ENCODE measurements around the gene TLCD3A.
"Not testable (repeated sequence)": the region's sequence is repeated elsewhere in the genome, so short reads cannot be mapped to it uniquely, and the experiment has no call there.

Gene TLCD3A

DNA sequence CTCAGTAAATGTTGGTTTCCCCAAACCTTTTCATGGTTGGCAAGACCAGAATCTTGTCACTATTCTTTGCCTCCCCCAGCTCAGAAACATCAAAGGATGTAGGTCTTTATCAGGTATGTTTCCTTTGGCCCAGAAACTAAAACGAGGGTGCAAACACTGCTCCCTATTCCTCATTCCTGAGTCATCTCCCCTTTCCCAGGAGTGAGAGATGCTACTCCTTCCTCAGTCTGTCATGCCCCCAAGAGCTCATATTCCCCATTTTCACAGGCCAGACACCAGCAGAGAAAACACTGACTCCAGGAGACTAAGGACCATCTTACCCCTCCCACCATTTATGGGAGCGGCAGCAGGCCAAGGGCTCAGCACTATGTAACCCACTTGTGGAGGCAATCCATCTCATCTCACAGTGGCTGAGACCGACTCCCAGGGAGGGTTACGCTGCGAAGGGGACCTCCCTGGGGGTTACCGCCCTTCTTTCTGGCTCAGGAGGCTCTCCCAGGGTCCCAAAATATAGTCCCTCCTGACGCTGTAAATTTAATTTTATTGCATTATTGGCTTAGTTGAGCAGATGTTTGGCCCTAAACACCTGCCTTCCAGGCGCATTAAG, 18.1 kb downstream of the TLCD3A start:
- DNase-seq: no peak

DNA sequence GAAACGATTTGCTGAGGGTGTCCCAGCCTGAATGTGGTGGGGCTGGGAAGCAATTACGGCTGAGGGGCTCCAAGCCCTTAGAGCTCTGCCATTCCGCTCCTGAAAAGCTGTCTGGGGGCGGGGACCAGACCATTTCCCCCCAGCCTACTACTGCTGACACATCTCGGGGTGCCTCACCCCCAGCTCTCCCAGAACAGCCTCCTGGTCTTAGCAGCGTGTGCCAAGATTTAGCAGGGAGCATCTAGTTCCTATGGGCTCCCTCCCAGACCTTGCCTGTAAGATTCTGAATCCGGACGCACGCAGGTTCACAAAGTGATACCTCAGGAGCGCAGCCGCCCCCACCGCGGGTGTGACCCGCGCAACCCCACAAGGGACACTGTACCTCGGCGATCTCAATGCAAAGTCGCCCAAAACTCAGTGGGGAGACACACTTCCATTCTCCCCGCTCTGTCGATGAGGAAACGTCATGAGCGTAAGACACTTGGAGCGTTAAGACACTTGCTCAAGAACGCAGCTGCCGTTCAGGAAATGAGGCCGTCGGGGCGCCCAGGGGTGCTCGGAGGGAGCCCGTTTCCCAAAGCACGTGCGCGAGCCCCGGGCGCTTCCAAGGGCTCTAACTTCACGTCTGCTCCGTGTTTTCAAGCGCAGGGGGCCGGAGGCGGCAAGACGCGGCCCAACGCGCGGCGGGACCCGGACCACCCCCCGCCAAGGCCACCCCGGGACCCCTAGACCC, 19.0 kb downstream of the TLCD3A start:
- DNase-seq: no peak

DNA sequence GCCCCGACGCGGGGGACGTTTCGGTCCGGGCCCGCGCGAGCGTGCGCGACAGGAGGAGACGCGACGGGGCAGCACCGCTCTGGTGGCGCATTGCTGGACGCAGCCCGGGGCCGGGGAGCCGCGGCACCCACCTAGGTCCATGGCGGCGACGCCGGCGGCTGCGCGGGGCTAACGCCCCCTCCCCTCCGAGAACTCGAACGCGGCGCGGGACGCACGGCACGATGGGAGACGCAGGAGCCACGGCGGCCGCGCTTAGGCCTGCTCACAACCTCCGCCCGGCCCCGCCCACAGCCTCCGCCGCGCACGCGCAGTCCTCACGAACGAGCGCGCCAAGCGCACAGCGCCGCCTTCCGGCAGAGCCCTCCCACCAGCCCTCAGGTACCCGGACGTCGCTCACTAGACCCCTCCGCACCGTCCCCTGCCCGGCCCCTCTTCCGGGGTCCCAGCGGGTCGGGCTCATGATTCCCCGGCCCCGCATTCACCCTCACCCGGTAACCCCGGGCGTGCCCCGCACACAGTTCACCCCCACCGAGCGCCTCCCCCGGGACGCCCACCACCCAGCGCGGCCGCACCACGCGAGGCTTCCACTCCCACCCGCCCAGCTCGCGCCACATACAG, 19.7 kb downstream of the TLCD3A start, which contains the start of gene GEMIN4:
Gene GEMIN4, minus strand, starts transcription at position 263 of the 618 bp plus-strand sequence. Its CDS starts 122 bp downstream, at position 141.
- DNase-seq: no peak

DNA sequence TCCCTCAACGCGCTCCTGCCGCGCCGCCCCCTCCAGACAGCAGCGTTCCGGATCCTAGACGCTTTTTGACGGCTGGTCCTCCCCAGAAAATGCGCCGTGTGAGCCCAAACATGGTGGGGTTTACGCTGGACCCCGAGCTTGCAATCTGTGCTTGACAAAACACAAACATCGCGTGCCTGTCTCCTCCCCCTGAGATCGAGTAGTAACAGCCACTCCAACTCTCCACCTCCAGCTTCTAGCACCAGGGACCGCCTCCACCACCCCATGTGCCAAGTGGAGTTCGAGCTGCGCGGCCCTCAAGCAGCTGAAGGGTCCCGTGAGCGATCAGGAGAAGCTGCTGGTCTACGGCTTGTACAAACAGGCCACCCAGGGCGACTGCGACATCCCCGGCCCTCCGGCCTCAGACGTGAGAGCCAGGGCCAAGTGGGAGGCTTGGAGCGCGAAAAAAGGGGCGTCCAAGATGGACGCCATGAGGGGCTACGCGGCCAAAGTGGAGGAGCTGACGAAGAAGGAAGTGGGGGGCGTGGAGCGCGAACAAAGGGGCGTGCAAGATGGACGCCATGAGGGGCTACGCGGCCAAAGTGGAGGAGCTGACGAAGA, 20.3 kb downstream of the TLCD3A start:
- DNase-seq: no peak

DNA sequence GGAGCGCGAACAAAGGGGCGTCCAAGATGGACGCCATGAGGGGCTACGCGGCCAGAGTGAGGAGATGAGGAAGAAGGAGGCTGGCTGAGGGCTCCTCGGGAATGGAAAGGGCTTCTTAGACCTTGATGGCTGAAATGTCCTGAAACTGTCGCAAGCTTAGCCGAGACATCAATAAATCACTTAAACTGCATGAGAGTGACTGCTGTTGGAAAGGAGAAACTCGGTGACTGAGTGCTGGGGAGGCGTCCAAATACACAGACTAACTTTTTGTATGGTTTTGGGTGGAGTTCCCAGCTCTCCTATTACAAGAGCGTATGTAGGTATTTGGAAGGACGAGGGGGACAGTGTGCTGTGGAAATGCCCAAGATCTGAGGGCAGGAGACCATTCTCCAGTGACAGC, 21.0 kb downstream of the TLCD3A start:
- DNase-seq: no peak

DNA sequence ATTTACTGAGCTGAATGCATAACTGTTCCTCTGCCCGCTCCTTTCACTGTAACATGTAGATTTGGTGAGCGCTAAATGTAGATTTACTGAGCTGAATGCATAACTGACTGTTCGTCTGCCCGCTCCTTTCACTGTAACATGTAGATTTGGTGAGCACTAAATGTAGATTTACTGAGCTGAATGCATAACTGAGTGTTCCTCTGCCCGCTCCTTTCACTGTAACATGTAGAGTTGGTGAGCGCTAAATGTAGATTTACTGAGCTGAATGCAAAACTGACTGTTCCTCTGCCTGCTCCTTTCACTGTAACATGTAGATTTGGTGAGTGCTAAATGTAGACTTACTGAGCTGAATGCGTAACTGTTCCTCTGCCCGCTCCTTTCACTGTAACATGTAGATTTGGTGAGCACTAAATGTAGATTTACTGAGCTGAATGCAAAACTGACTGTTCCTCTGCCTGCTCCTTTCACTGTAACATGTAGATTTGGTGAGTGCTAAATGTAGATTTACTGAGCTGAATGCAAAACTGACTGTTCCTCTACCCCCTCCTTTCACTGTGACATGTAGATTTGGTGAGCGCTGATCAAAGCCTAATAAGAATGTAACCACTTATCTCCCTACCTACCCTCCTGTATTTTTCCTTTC, 23.0 kb downstream of the TLCD3A start:
- not testable (repeated sequence) for DNase-seq

DNA sequence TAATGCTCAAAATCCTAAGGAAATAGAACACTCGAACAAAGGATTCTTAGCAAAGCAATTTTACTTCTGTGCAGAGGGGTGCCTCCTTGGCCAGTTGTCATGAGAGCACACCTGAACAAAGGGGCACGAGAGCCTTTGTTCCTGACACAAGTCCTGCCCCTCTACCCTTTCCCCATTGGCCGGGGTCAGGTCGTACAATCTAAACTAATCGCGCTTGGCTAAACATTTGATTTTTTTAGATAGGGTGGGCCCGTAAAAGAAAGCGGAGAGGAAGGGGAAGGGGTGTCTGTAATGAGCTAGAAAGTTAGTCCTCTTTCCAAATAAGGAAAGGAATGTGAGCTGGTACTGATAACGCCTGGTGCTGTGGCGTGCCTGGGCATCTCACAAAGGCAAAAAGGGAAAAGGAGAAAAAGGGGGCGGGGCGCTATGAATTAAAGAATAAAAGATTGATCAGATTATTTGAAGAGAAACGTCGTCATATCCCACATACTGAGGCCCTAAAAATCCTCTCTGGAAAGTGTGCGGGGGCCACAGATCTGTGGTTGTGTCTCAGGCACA, 23.7 kb downstream of the TLCD3A start:
- not testable (repeated sequence) for DNase-seq

DNA sequence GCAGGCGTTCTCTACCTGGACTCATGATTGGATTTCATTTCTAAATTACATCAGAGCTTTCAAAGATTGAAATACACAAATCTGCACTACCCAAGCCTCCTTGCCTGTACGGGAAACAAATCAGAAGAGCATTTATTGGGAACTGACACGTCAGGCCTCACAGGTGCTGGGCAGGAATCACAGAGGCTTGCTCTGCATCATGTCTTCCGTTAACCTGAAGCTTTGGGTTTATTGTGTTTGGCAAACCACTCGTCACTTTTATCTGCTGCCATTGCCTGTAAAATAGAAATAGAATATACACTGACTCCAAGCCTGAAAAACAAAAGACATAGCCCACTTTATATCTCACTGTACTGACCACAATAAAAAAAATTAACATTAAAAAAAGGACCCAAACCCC, 27.6 kb downstream of the TLCD3A start:
- DNase-seq: no peak

DNA sequence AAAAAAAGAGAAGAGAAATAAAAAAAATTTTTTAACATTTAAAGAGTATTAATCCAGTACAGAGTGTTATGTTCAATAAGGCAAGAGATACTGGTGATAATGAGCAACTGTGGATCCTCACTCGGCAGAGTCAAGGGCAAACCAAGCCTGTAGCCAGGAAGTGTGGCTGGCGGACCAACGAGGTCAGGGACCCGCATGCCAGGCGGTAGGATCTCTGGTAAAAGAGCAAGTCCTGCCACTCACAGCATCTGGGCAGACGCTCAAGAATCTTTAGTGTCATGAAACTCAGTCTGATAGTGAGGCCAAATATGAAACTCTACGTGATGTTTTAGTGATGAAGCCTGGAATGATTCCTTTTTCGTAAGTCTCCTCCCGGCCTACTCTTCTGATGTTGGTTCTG, 28.0 kb downstream of the TLCD3A start:
- DNase-seq: no peak

DNA sequence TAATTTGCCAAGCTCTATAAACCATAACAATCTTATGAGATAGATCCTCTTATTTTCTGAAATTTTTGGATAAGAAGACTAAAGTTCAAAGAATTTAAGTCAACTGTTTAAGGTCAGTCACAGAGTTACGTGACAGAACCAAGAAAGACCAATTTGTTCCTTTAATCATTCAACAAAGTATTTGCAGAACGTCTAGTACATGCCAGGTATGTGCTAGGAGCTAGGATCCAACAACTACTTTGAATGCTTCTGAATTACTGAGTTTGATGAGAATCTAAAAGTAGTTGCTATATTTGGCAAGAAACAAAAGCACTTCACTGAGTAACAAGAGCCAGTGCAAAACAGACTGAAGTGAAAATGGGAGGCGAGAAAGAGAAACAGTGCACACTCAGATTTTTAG, 34.7 kb downstream of the TLCD3A start:
- DNase-seq: no peak

DNA sequence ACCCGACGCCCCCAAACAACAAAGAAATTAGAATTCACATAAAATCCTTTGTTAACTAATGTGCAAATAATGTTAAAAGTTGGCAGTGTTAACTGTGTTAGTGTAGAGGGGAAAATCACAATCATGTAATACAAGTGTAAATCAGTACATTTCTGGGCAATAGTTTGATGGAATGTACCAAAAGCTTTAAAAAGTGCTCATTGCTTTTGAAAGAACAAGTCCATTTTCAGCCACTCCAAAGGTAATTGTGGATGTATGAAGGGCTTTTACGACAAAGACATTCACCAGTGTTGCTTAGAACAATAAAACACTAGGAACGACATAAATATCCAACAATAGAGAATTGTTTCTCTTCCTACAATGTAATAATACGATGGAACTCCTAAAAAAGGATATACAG, 40.6 kb downstream of the TLCD3A start:
- no peak for DNase-seq

DNA sequence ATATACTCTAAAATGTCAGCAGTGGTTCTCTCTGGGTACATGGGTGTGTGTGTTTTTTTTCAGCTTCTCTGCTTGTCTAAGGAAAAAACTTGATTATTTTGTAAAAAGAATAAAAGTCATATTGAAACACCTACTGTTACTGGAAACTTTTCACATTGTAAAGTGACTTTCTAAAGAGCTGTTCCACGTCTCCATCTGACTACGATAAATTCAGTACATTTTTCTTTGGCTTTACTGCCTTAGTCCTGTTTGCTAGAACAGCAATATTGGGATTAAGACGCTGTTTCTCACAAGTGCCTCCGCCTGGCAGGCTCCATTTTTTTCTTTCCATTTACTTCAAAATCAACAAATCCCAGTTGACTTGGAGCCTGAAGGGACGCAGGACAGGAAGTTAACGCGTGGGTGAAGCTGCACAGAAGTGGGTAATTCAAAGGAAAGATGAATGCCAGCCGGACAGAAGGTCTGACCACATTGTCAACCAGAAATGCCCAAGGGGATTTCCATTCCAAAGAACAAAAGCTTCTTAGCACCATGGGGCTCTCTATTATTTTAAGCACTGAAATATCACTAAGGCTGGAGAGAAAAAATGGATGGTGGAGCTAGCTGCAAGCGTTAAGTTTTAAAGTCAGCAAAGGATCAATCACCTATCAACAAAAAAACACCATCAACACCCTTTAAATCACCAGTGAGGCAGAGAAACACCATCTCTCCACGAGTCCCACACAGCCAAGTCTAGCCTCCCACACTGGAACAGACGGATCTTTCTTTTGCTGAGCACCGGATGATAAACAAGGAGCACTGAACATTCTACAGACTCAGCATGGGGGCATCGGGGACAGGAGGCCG, 41.3 kb downstream of the TLCD3A start:
- no peak for DNase-seq

DNA sequence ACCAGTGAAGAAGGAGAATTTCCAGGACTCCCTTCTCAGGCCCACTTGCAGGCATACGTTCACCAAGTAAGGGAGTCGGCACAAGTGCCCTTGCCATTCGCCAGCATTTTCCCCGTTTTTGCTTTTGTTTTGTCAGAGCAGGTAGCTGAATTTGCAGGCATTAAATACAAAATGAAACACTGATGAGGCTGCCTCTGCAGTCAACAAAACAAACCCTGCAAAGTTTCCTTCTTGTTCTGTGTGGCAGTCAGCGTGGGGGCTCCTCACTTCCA, 41.9 kb downstream of the TLCD3A start:
- DNase-seq: no peak

DNA sequence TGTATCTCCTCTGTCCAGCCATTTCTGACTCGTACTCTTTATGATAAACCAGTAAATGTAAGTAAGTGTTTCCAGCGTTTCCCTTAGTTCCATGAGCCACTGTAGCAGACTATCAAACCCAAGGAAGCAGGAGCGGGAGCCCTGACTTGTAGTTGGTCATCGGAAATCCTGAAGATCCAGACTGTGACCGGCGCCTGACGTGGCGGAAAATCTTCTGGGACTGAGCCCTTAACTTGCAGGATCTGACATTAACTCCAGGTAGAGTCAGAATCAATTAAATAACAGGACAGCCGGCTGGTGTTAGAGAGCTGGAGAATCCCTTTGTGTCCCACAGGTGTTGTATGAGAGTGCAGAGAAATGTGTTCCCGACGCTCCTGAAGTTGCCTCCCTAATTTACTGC, 45.7 kb downstream of the TLCD3A start:
- DNase-seq: no peak

DNA sequence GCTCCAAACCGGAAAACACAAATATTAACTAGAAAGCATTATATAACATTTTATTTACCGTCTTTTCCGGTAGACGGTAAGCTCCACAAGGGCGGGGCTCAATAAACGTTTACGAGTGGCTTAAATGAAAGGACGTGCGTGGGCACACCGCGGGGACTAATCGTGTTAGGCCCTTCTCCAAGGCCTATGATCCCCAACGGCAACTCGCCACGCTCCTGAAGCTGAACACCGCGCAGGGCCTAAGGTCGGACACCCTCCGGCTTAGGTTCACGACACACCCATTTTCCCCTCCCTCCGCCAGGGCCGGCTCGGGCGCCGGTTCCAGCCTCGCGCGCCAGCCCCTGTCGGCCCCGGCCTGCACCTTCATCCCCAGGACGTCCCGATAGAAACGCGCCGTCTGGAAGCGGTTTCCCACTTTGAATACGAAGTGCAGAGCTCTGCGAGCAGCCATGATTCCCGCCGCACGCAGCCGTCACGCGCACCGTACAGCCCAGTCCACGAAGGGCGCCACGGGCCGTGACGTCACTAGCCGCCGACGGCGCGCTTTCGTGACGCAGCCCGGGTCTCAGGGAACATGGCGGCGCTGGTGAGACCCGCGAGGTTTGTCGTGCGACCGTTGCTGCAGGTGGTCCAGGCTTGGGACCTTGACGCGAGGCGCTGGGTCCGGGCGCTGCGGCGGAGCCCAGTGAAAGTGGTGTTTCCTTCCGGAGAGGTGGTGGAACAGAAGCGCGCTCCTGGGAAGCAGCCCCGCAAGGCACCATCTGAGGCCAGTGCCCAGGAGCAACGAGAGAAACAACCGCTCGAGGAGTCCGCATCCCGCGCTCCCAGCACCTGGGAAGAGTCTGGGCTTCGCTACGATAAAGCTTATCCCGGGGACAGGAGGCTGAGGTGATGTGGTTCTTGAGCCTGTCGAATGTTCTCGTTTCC, 49.7 kb downstream of the TLCD3A start, which contains the start of the genes GLOD4 and MRM3:
Gene GLOD4, minus strand, starts transcription at position 476 of the 927 bp plus-strand sequence. Its CDS starts 25 bp downstream, at position 451.
Gene MRM3, plus strand, starts transcription at position 549 of the 927 bp plus-strand sequence. Its CDS starts 26 bp downstream, at position 575.
- DNase-seq: peak; percentile 22

DNA sequence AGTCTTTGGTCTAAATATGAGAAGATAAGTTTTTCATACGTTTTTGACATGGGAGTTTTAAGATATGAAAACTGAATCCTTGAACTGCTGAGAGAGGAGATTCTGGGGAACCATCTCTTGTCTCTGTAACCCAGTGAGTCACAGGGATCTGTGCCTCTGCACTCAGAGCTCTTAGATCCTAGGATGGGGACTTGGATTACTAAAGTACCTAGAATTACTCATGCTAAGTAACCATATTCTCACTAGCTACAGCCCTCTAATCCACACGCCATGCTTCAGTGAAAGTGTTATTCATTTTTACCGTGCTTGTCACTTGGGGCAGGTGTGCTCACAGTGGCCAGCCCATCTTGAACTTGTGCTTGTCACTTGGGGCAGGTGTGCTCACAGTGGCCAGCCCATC, 51.7 kb downstream of the TLCD3A start:
- DNase-seq: no peak

DNA sequence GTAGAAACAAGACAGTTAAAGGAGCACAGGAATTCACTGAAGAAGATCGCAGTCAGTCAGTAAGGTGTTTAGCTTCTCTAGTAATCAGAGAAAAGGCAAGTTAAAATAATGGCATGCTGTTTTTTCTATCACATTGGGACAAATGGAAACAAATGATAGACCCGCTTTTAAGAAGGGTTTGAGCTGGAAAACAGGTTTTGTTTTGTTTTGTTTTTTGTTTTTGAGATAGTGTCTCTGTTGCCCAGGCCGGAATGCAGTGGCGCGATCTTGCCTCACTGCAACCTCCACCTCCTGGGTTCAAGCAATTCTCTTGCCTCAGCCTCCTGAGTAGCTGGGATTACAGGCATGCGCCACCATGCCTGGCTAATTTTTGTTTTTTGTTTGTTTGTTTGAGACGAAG, 53.5 kb downstream of the TLCD3A start:
- not testable (repeated sequence) for DNase-seq

DNA sequence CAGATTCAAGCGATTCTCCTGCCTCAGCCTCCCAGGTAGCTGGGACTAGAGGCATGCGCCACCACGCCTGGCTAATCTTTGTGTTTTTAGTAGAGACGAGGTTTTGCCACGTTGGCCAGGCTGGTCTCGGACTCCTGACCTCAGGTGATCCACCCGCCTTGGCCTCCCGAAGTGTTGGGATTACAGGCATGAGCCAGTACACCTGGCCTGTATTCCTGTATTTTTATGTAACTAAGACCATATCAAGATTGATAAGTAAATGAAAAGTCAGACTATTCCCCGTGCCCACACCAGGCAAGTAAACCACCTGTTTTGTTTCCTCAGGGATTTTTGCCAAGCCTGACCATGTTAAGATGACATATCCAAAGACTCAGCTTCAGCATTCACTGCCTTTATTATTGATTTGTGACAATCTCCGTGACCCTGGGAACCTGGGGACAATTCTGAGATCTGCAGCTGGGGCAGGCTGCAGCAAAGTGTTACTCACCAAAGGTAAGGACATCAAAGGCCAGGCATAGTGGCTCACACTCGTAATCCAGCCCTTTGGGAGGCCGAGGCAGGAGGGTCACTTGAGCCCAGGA, 55.3 kb downstream of the TLCD3A start:
- no peak for DNase-seq

DNA sequence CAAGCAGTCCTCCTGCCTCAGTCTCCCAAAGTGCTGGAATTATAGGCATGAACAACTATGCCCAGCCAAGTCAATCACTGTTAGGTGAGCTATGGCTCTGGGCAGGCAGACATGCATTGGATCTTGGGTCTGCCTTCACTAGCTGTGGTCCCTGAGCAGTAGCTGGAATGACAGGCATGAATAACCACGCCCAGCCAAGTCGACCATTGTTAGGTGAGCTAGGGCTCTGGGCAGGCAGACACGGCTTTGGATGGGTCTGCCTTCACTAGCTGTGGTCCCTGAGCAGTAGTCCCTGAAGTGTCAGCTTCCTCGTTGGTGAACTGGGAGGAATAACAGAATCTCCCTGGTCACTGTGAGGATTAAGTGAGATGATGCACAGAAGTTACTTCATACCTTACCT, 56.2 kb downstream of the TLCD3A start:
- DNase-seq: no peak

DNA sequence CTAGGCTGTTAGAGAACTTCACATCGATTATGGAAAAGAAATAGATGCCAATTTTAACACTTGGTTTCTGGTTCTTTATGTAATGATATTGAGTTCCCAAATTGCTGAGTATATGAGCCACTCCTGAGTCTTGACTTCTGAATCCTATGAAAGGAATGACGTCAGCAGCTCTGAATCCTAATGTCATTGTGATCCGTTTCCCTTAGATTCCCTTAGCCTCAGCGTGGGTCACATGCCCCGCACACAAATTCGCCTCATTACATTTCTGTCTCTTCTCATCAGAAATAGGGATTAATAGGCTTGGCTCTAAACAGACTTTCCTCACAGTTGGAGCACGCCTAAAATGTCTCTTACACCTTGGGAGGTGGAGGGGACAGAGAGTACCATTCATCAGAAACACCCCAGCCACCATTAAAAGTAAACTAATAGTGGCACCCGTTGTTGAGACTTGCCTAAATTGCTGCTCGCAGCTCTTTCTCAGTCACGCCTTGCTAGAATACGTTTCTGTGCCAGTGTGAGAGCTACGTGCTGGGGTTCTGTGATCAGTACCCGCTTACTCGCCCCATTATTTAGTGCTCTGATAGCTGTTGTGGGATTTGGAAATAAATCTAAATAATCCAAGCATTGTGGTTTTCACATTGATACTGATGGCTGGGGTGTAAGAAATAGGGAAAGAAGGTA, 56.9 kb downstream of the TLCD3A start:
- DNase-seq: no peak
